Activated naive CD8-positive, alpha-beta T cell treated with anti-CD3 and anti-CD28 coated beads, Interleukin-2, amount 10 ng/mL, durations not matched to agents 7 days and 5 days (primary cell): ENCODE results near the gene BMPR1A. TPM values are rescaled to one million over a fixed set of nuclear protein-coding genes. Genes with fewer than 3 reads are reported as not detected.
A peak's percentile ranks its signal among the peaks of the same experiment; 100 is the strongest.
"Not testable (repeated sequence)": the region's sequence is repeated elsewhere in the genome, so short reads cannot be mapped to it uniquely, and the experiment has no call there.

ENCODE experiments used
- ATAC-seq: fragments of 150-1000 bp; cut with Tn5 transposase; one replicate; pipeline ENCODE4 v1.10.0; 2021; ENCODE audit warnings: low read depth, moderate library complexity
- POLR2A ChIA-PET: fragments of 350-600 bp; sonication (Branson Sonifier 250); formaldehyde crosslinking; loops from one replicate; lab custom pipeline; 2021; ENCODE audit warnings: antibody characterized with exemption; lab: Charles Lee
- DNase-seq: peaks from one replicate; pipeline ENCODE4 v3.0.0; 2021
- H3K27ac Mint-ChIP-seq: one replicate; pipeline ENCODE4 v1.8.0; 2022; ENCODE audit warnings: mild to moderate bottlenecking, mixed read lengths
- H3K27me3 Mint-ChIP-seq: one replicate; pipeline ENCODE4 v1.8.0; 2022; ENCODE audit warnings: mild to moderate bottlenecking, moderate library complexity, mixed read lengths
- H3K36me3 Mint-ChIP-seq: one replicate; pipeline ENCODE4 v1.8.0; 2021; ENCODE audit warnings: mild to moderate bottlenecking, mixed read lengths
- H3K4me1 Mint-ChIP-seq: one replicate; pipeline ENCODE4 v1.8.0; 2021; ENCODE audit warnings: mixed read lengths
- H3K4me3 Mint-ChIP-seq: one replicate; pipeline ENCODE4 v1.8.0; 2022; ENCODE audit warnings: mild to moderate bottlenecking, moderate library complexity, mixed read lengths
- H3K9me3 Mint-ChIP-seq: one replicate; pipeline ENCODE4 v1.8.0; 2021; ENCODE audit warnings: mixed read lengths
- total RNA-seq, 2 experiments: library from RNA; stranded (reverse); gene quantifications; one replicate each; pipeline ENCODE4 v1.2.3, GENCODE V29; 2021

Gene BMPR1A
- total RNA-seq, 2 experiments from 2014 or later = 13.3 to 15.0 TPM

GRCh38 chr10:86929468-86930380, 173.3 kb downstream of the BMPR1A start:
- Mint-ChIP-seq H3K36me3 (no peaks in the 10 kb centered on the region), H3K9me3 (no peaks in the 10 kb centered on the region), H3K27ac (no peak overlapping the region)

GRCh38 chr10:86931872-86932271, 175.5 kb downstream of the BMPR1A start:
- H3K36me3 Mint-ChIP-seq = no peaks in the 10 kb centered on the region
- no peak for ATAC-seq
- no peak overlapping the region for H3K4me3 Mint-ChIP-seq
- H3K4me1 Mint-ChIP-seq = peaks cover 6% of the 10 kb centered on the region
- no peak for DNase-seq
- H3K9me3 Mint-ChIP-seq = no peaks in the 10 kb centered on the region
- POLR2A ChIA-PET = no interaction called here
- no peaks in the 10 kb centered on the region for H3K27me3 Mint-ChIP-seq
- no peak overlapping the region for H3K27ac Mint-ChIP-seq

More at GRCh38 chr10:86929468-86930380, 173.3 kb downstream of the BMPR1A start:
- no peaks in the 10 kb centered on the region for H3K27me3 Mint-ChIP-seq
- H3K4me3 Mint-ChIP-seq = no peak overlapping the region
- ATAC-seq (no peak), DNase-seq (no peak)
- POLR2A ChIA-PET = no interaction called here
- H3K4me1 Mint-ChIP-seq = peaks cover 6% of the 10 kb centered on the region

GRCh38 chr10:86932674-86933073, 176.3 kb downstream of the BMPR1A start:
- Mint-ChIP-seq H3K9me3 (no peaks in the 10 kb centered on the region), H3K27ac (peak overlapping the region; percentile 15), H3K4me3 (no peak overlapping the region), H3K36me3 (no peaks in the 10 kb centered on the region), H3K27me3 (peaks cover 2% of the 10 kb centered on the region), H3K4me1 (peaks cover 6% of the 10 kb centered on the region)
- ATAC-seq = no peak
- DNase-seq = no peak
- POLR2A ChIA-PET = no interaction called here

- ATAC-seq, H3K36me3 Mint-ChIP-seq, DNase-seq, H3K27me3 Mint-ChIP-seq, H3K4me1 Mint-ChIP-seq, H3K27ac Mint-ChIP-seq, POLR2A ChIA-PET, H3K9me3 Mint-ChIP-seq, H3K4me3 Mint-ChIP-seq: not testable (repeated sequence)
Measured at GRCh38 chr10:86934162-86934711, 177.8 kb downstream of the BMPR1A start.

- Mint-ChIP-seq H3K36me3 (no peaks in the 10 kb centered on the region), H3K4me1 (peaks cover 6% of the 10 kb centered on the region), H3K27me3 (peaks cover 3% of the 10 kb centered on the region), H3K9me3 (no peaks in the 10 kb centered on the region), H3K27ac (no peak overlapping the region), H3K4me3 (no peak overlapping the region)
- ATAC-seq (no peak), DNase-seq (no peak)
- POLR2A ChIA-PET = no interaction called here
Measured at GRCh38 chr10:86936661-86937501, 180.5 kb downstream of the BMPR1A start.

GRCh38 chr10:86937502-86938154, 181.2 kb downstream of the BMPR1A start:
- ATAC-seq = no peak
- H3K4me3 Mint-ChIP-seq = no peak overlapping the region
- no peaks in the 10 kb centered on the region for H3K36me3 Mint-ChIP-seq
- H3K27ac Mint-ChIP-seq = no peak overlapping the region
- POLR2A ChIA-PET = no interaction called here
- peaks cover 3% of the 10 kb centered on the region for H3K27me3 Mint-ChIP-seq
- no peak for DNase-seq
- H3K4me1 Mint-ChIP-seq = peaks cover 4% of the 10 kb centered on the region
- no peaks in the 10 kb centered on the region for H3K9me3 Mint-ChIP-seq

- Mint-ChIP-seq H3K27me3 (peaks cover 3% of the 10 kb centered on the region), H3K4me1 (no peaks in the 10 kb centered on the region), H3K4me3 (no peak overlapping the region), H3K36me3 (no peaks in the 10 kb centered on the region), H3K9me3 (no peaks in the 10 kb centered on the region), H3K27ac (no peak overlapping the region)
- ATAC-seq = no peak
- no peak for DNase-seq
- POLR2A ChIA-PET = no interaction called here
Measured at GRCh38 chr10:86938260-86938659, 181.8 kb downstream of the BMPR1A start.

GRCh38 chr10:86940076-86940475, 183.7 kb downstream of the BMPR1A start:
- H3K36me3 Mint-ChIP-seq, DNase-seq, ATAC-seq, H3K27me3 Mint-ChIP-seq, POLR2A ChIA-PET, H3K4me1 Mint-ChIP-seq, H3K9me3 Mint-ChIP-seq, H3K4me3 Mint-ChIP-seq: not testable (repeated sequence)
- peak overlapping the region; percentile 64 for H3K27ac Mint-ChIP-seq

- POLR2A ChIA-PET = interaction anchor here (1.0 kb wide), 1 partner anchor 26 kb away, joined by 4 read pairs; no protein-coding TSS in a partner anchor
- Mint-ChIP-seq H3K27me3 (peaks cover 3% of the 10 kb centered on the region), H3K36me3 (no peaks in the 10 kb centered on the region), H3K4me1 (peaks cover 8% of the 10 kb centered on the region), H3K4me3 (no peak overlapping the region), H3K9me3 (no peaks in the 10 kb centered on the region), H3K27ac (no peak overlapping the region)
- DNase-seq (no peak), ATAC-seq (no peak)
Measured at GRCh38 chr10:86940677-86941076, 184.3 kb downstream of the BMPR1A start.

GRCh38 chr10:86941426-86941825, 185.0 kb downstream of the BMPR1A start:
- no peaks in the 10 kb centered on the region for H3K36me3 Mint-ChIP-seq
- no peaks in the 10 kb centered on the region for H3K9me3 Mint-ChIP-seq
- POLR2A ChIA-PET = interaction anchor here (1.0 kb wide), 1 partner anchor 25 kb away, joined by 4 read pairs; no protein-coding TSS in a partner anchor
- no peak for DNase-seq
- peaks cover 3% of the 10 kb centered on the region for H3K27me3 Mint-ChIP-seq
- no peak overlapping the region for H3K4me3 Mint-ChIP-seq
- H3K27ac Mint-ChIP-seq = no peak overlapping the region
- ATAC-seq = no peak
- peaks cover 9% of the 10 kb centered on the region for H3K4me1 Mint-ChIP-seq

- Mint-ChIP-seq H3K9me3 (no peaks in the 10 kb centered on the region), H3K4me1 (peaks cover 9% of the 10 kb centered on the region), H3K4me3 (no peak overlapping the region), H3K36me3 (no peaks in the 10 kb centered on the region), H3K27ac (no peak overlapping the region), H3K27me3 (peaks cover 7% of the 10 kb centered on the region)
- POLR2A ChIA-PET = no interaction called here
- DNase-seq (no peak), ATAC-seq (no peak)
Measured at GRCh38 chr10:86941991-86942421, 185.6 kb downstream of the BMPR1A start.

- H3K27me3 Mint-ChIP-seq = peaks cover 5% of the 10 kb centered on the region
- H3K36me3 Mint-ChIP-seq = no peaks in the 10 kb centered on the region
- DNase-seq (no peak), ATAC-seq (no peak)
- no peak overlapping the region for H3K27ac Mint-ChIP-seq
- POLR2A ChIA-PET = no interaction called here
- no peaks in the 10 kb centered on the region for H3K9me3 Mint-ChIP-seq
- no peak overlapping the region for H3K4me3 Mint-ChIP-seq
- H3K4me1 Mint-ChIP-seq = peaks cover 9% of the 10 kb centered on the region
Measured at GRCh38 chr10:86942441-86943315, 186.3 kb downstream of the BMPR1A start.
